Liver (tissue), 9 donors: ENCODE data around the gene RYR3. TPM values are rescaled to one million over a fixed set of nuclear protein-coding genes. Genes with fewer than 3 reads are reported as not detected.

Experiments
- DNase-seq: peaks from one replicate; pipeline ENCODE4 v3.0.0-alpha.2; 2017; ENCODE audit warnings: low spot score
- H3K27ac ChIP-seq, 2 donors: one replicate each; pipeline ENCODE4 v1.7.0; 2013; ENCODE audit warnings: inconsistent platforms in 2 of 2, low read length in 2 of 2, control low read depth in 1 of 2, low read depth in 1 of 2, mild to moderate bottlenecking in 1 of 2
- H3K27me3 ChIP-seq, 4 donors: one replicate each; pipeline versions ENCODE4 v1.6.1 to v1.7.0; 2013; ENCODE audit warnings: low read length in 3 of 4, inconsistent platforms in 1 of 4, mild to moderate bottlenecking in 1 of 4, moderate library complexity in 1 of 4; ENCODE audit not compliant: control insufficient read depth in 4 of 4, insufficient read depth in 4 of 4
- H3K36me3 ChIP-seq, 4 donors: one replicate each; pipeline versions ENCODE4 v1.6.1 to v1.7.0; 2013; ENCODE audit warnings: low read length in 3 of 4, mild to moderate bottlenecking in 3 of 4, low read depth in 1 of 4, moderate library complexity in 1 of 4; ENCODE audit not compliant: control insufficient read depth in 4 of 4, insufficient read depth in 3 of 4
- H3K4me1 ChIP-seq, 4 donors: one replicate each; pipeline versions ENCODE4 v1.6.1 to v1.7.0; 2013; ENCODE audit warnings: low read length in 3 of 4, mild to moderate bottlenecking in 3 of 4, moderate library complexity in 1 of 4; ENCODE audit not compliant: control insufficient read depth in 4 of 4, insufficient read depth in 4 of 4
- H3K4me3 ChIP-seq, 3 donors: one replicate each; pipeline versions ENCODE4 v1.6.1 to v1.7.0; 2013; ENCODE audit warnings: low read length in 3 of 3, control low read depth in 1 of 3, low read depth in 1 of 3, mild to moderate bottlenecking in 1 of 3
- H3K9ac ChIP-seq, 2 donors: one replicate each; pipeline ENCODE4 v1.7.0; 2013; ENCODE audit warnings: low read length in 2 of 2, mild to moderate bottlenecking in 2 of 2, moderate library complexity in 2 of 2, control low read depth in 1 of 2, low read depth in 1 of 2
- H3K9me3 ChIP-seq, 4 donors: one replicate each; pipeline versions ENCODE4 v1.6.1 to v1.7.0; 2013; ENCODE audit warnings: low read length in 3 of 4; ENCODE audit not compliant: control insufficient read depth in 4 of 4
- CTCF ChIP-seq: fragments of 150-350 bp; IDR thresholded peaks from 2 replicates; pipeline ENCODE4 v1.5.1; 2017; ENCODE audit warnings: improper control_type of control experiment, low read depth, low read length; ENCODE audit not compliant: missing input control
- EGR1 ChIP-seq, 2 donors: IDR thresholded peaks; 2 replicates each; pipeline ENCODE4 v1.6.1; 2016 to 2018; ENCODE audit warnings: antibody characterized with exemption in 2 of 2, low read depth in 2 of 2
- FOXA1 ChIP-seq: IDR thresholded peaks from 2 replicates; pipeline ENCODE4 v1.6.1; 2016; ENCODE audit warnings: antibody characterized with exemption
- FOXA2 ChIP-seq: IDR thresholded peaks from 2 replicates; pipeline ENCODE4 v1.6.1; 2016; ENCODE audit warnings: antibody characterized with exemption
- GABPA ChIP-seq, 2 donors: IDR thresholded peaks in 1 of 2; conservative IDR thresholded peaks in 1 of 2; 2 replicates each; pipeline ENCODE4 v1.6.1; 2016; ENCODE audit warnings: antibody characterized with exemption in 2 of 2, mild to moderate bottlenecking in 1 of 2, moderate library complexity in 1 of 2
- HNF4G ChIP-seq: IDR thresholded peaks from 2 replicates; pipeline ENCODE4 v1.6.1; 2016; ENCODE audit warnings: antibody characterized with exemption
- JUND ChIP-seq, 2 donors: IDR thresholded peaks; 2 replicates each; pipeline ENCODE4 v1.6.1; 2016; ENCODE audit warnings: antibody characterized with exemption in 2 of 2
- MAX ChIP-seq: IDR thresholded peaks from 2 replicates; pipeline ENCODE4 v1.6.1; 2016; ENCODE audit warnings: antibody characterized with exemption
- NR2F2 ChIP-seq: IDR thresholded peaks from 2 replicates; pipeline ENCODE4 v1.6.1; 2016; ENCODE audit warnings: antibody characterized with exemption
- RAD21 ChIP-seq, 2 donors: IDR thresholded peaks; 2 replicates each; pipeline ENCODE4 v1.6.1; 2016; ENCODE audit warnings: antibody characterized with exemption in 2 of 2, mild to moderate bottlenecking in 2 of 2
- RXRA ChIP-seq, 2 donors: IDR thresholded peaks; 2 replicates each; pipeline ENCODE4 v1.6.1; 2017 to 2018; ENCODE audit warnings: antibody characterized with exemption in 2 of 2, mild to moderate bottlenecking in 1 of 2
- SP1 ChIP-seq: IDR thresholded peaks from 2 replicates; pipeline ENCODE4 v1.6.1; 2018; ENCODE audit warnings: antibody characterized with exemption, mild to moderate bottlenecking
- TAF1 ChIP-seq: conservative IDR thresholded peaks from 2 replicates; pipeline ENCODE4 v1.6.1; 2016; ENCODE audit warnings: antibody characterized with exemption, mild to moderate bottlenecking
- YY1 ChIP-seq: IDR thresholded peaks from 2 replicates; pipeline ENCODE4 v1.6.1; 2016; ENCODE audit warnings: antibody characterized with exemption, mild to moderate bottlenecking
- WGBS: extraction: QIAGEN DNeasy Blood & Tissue Kit; methylation state at CpG from one replicate; pipeline ENCODE4 v1.1.7; 2013; 5-methylcytosine and 5-hydroxymethylcytosine counted together
- polyA plus RNA-seq, 2 donors: library from polyadenylated mRNA; stranded (reverse) in 1 of 2; unstranded in 1 of 2; fragments of 200-250 nt in 1 of 2; fragments of >200 nt in 1 of 2; fragmentation: Nextera tagmentation in 1 of 2; extraction: Ambion mirVana in 1 of 2; gene quantifications; one replicate each; pipeline versions ENCODE4 v1.2.1 to v1.2.3, GENCODE V29; 2013 to 2015
- total RNA-seq, 2 donors: library from RNA; depleted of rRNA; stranded (reverse); fragments of >200 nt; gene quantifications; one replicate each; pipeline ENCODE4 v1.2.3, GENCODE V29; 2014
- TF ChIP-seq, protein P1 (sequence below): IDR thresholded peaks from 2 replicates; pipeline ENCODE4 v1.6.1; 2016; ENCODE audit warnings: antibody characterized with exemption, mild to moderate bottlenecking
- TF ChIP-seq, protein P2 (sequence below): IDR thresholded peaks from 2 replicates; pipeline ENCODE4 v1.6.1; 2016; ENCODE audit warnings: antibody characterized with exemption
- donor health status: healthy.
- donor health status: healthy.
- donor health status: healthy.
- donor health status: healthy.
- donor health status: healthy.

RYR3 gene
- total and polyA plus RNA-seq, 4 donors, result 0.01 to 1.1 (median 0.22) TPM

GRCh38 chr15:33795070-33795469, 484.3 kb downstream of the RYR3 start:
- no peaks in the 10 kb centered on the region for H3K9me3 ChIP-seq
- H3K27me3 ChIP-seq, result peaks cover 0 to 3% (median 0%) of the 10 kb centered on the region in 4 donors
- H3K36me3 ChIP-seq, result no peaks in the 10 kb centered on the region
- DNase-seq, result no peak
- no peaks in the 10 kb centered on the region for H3K4me1 ChIP-seq
- H3K4me3 ChIP-seq, result no peak overlapping the region
- H3K9ac ChIP-seq, result no peak overlapping the region
- WGBS, result 88% methylated on average over 3 of the region's 3 CpGs
- no peak for TF ChIP-seq JUND (IDR thresholded peaks at IDR 0.05)
- TF ChIP-seq RAD21 (IDR thresholded peaks at IDR 0.05), result no peak
- no peak for TF ChIP-seq TAF1
- TF ChIP-seq, protein P1, sequence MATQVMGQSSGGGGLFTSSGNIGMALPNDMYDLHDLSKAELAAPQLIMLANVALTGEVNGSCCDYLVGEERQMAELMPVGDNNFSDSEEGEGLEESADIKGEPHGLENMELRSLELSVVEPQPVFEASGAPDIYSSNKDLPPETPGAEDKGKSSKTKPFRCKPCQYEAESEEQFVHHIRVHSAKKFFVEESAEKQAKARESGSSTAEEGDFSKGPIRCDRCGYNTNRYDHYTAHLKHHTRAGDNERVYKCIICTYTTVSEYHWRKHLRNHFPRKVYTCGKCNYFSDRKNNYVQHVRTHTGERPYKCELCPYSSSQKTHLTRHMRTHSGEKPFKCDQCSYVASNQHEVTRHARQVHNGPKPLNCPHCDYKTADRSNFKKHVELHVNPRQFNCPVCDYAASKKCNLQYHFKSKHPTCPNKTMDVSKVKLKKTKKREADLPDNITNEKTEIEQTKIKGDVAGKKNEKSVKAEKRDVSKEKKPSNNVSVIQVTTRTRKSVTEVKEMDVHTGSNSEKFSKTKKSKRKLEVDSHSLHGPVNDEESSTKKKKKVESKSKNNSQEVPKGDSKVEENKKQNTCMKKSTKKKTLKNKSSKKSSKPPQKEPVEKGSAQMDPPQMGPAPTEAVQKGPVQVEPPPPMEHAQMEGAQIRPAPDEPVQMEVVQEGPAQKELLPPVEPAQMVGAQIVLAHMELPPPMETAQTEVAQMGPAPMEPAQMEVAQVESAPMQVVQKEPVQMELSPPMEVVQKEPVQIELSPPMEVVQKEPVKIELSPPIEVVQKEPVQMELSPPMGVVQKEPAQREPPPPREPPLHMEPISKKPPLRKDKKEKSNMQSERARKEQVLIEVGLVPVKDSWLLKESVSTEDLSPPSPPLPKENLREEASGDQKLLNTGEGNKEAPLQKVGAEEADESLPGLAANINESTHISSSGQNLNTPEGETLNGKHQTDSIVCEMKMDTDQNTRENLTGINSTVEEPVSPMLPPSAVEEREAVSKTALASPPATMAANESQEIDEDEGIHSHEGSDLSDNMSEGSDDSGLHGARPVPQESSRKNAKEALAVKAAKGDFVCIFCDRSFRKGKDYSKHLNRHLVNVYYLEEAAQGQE, result no peak
- no peak for TF ChIP-seq NR2F2
- no peak for TF ChIP-seq RXRA (IDR thresholded peaks at IDR 0.05)
- TF ChIP-seq, protein P2, sequence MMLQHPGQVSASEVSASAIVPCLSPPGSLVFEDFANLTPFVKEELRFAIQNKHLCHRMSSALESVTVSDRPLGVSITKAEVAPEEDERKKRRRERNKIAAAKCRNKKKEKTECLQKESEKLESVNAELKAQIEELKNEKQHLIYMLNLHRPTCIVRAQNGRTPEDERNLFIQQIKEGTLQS, result no peak
- TF ChIP-seq YY1, result no peak
- no peak for TF ChIP-seq CTCF
- no peak for TF ChIP-seq FOXA1
- TF ChIP-seq FOXA2, result no peak
- TF ChIP-seq EGR1 (IDR thresholded peaks at IDR 0.05; ENCODE audit: low read depth in 2 of 2), result no peak
- no peak for TF ChIP-seq HNF4G
- no peak for TF ChIP-seq GABPA (IDR thresholded peaks at IDR 0.05 in 1 of 2, conservative IDR thresholded peaks at IDR 0.05 in 1 of 2)
- no peak for TF ChIP-seq SP1
- TF ChIP-seq MAX, result no peak
- H3K27ac ChIP-seq, result no peak overlapping the region

DNA sequence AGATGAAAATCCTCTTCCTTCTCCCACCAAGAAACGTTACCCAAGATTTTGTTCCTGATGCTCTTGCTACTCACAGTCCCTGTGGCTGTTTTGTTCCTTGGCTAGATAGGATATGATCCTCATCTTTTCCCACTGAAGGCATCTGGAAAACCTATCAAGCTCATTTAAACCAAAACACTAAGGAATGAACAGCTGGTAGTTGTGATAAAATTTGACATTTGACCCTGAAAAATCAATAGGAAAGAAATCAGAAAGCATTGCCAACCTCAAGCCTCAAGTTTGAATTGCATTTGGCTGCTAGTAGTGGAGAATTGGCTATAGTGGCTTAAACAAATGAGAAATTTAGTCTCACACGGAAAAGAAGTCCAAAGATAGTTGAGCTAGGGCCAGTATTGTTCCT, 486.9 kb downstream of the RYR3 start:
- H3K4me1 ChIP-seq, result no peaks in the 10 kb centered on the region
- WGBS, result 68% methylated on average over 2 of the region's 2 CpGs
- no peaks in the 10 kb centered on the region for H3K36me3 ChIP-seq
- no peak for DNase-seq
- no peak overlapping the region for H3K27ac ChIP-seq
- H3K9me3 ChIP-seq, result no peaks in the 10 kb centered on the region
- H3K4me3 ChIP-seq, result no peak overlapping the region
- no peak overlapping the region for H3K9ac ChIP-seq
- peaks cover 0 to 3% (median 0%) of the 10 kb centered on the region in 4 donors for H3K27me3 ChIP-seq
- no peak for TF ChIP-seq SP1
- TF ChIP-seq NR2F2, result no peak
- TF ChIP-seq JUND (IDR thresholded peaks at IDR 0.05), result no peak
- TF ChIP-seq CTCF, result no peak
- no peak for TF ChIP-seq RAD21 (IDR thresholded peaks at IDR 0.05)
- TF ChIP-seq, protein P1, result no peak
- no peak for TF ChIP-seq EGR1 (IDR thresholded peaks at IDR 0.05; ENCODE audit: low read depth in 2 of 2)
- TF ChIP-seq TAF1, result no peak
- no peak for TF ChIP-seq FOXA2
